ENCODE results near the gene PARP15.
"Not testable (repeated sequence)": the region's sequence is repeated elsewhere in the genome, so short reads cannot be mapped to it uniquely, and the experiment has no call there.

Gene PARP15

GRCh38 chr3:122681284-122681973 is 104.0 kb downstream of the PARP15 start:
- Histone ChIP-seq H3K27me3 (replicated peaks in 2 of 5; ENCODE audit: control insufficient read depth in 4 of 5, insufficient read depth in 5 of 5, low read length in 4 of 5) (no peaks in the 10 kb centered on the region), H3K4me1 (ENCODE audit: control extremely low read depth in 1 of 4, control insufficient read depth in 4 of 4, insufficient read depth in 4 of 4, low read length in 3 of 4) (peaks cover 10 to 38% (median 32%) of the 10 kb centered on the region in 4 experiments), H3K9me3 (ENCODE audit: control extremely low read depth in 1 of 5, control insufficient read depth in 4 of 5, insufficient read depth in 2 of 5, low read depth in 1 of 5, low read length in 4 of 5) (no peaks in the 10 kb centered on the region), H3K27ac (ENCODE audit: insufficient read depth in 1 of 2, low read depth in 1 of 2, low read length in 2 of 2, poor library complexity in 1 of 2, severe bottlenecking in 2 of 2) (peak overlapping the region; percentile 56 to 91), H3K4me3 (ENCODE audit: control insufficient read depth in 1 of 7, extremely low read depth in 1 of 7, insufficient read depth in 4 of 7, low read depth in 2 of 7, low read length in 6 of 7) (peak overlapping the region; percentile 81 to 98 (median 87)), H3K36me3 (ENCODE audit: control insufficient read depth in 4 of 4, insufficient read depth in 4 of 4, low read length in 3 of 4) (peaks cover 6 to 8% (median 7%) of the 10 kb centered on the region in 4 experiments)
- POLR2A ChIA-PET = interaction anchor here (1.0 kb wide), 1 partner anchor 117 kb away, joined by 5 read pairs; the partner anchor contains the start of genes DTX3L and PARP9
- WGBS (ENCODE audit: insufficient coverage) = 18% methylated on average over 21 of the region's 24 CpGs
- CTCF ChIA-PET = interaction anchor here (1.6 to 7.9 kb wide), 2 partner anchors 122 to 297 kb away, joined by 3 to 124 read pairs; partner anchors contain the start of gene FAM162A
- DNase-seq = peak in 1 of 3 donors; percentile 27

GRCh38 chr3:122681974-122682409 is 104.5 kb downstream of the PARP15 start:
- no peak for DNase-seq
- Histone ChIP-seq H3K9me3 (ENCODE audit: control extremely low read depth in 1 of 5, control insufficient read depth in 4 of 5, insufficient read depth in 2 of 5, low read depth in 1 of 5, low read length in 4 of 5) (no peaks in the 10 kb centered on the region), H3K27ac (ENCODE audit: insufficient read depth in 1 of 2, low read depth in 1 of 2, low read length in 2 of 2, poor library complexity in 1 of 2, severe bottlenecking in 2 of 2) (peak overlapping the region; percentile 56 to 91), H3K36me3 (ENCODE audit: control insufficient read depth in 4 of 4, insufficient read depth in 4 of 4, low read length in 3 of 4) (peaks cover 6 to 10% (median 9%) of the 10 kb centered on the region in 4 experiments), H3K4me1 (ENCODE audit: control extremely low read depth in 1 of 4, control insufficient read depth in 4 of 4, insufficient read depth in 4 of 4, low read length in 3 of 4) (peaks cover 10 to 38% (median 32%) of the 10 kb centered on the region in 4 experiments), H3K4me3 (ENCODE audit: control insufficient read depth in 1 of 7, extremely low read depth in 1 of 7, insufficient read depth in 4 of 7, low read depth in 2 of 7, low read length in 6 of 7) (peak overlapping the region in 6 of 7 experiments; percentile 83 to 98 (median 88)), H3K27me3 (replicated peaks in 2 of 5; ENCODE audit: control insufficient read depth in 4 of 5, insufficient read depth in 5 of 5, low read length in 4 of 5) (no peaks in the 10 kb centered on the region)
- ChIA-PET POLR2A (no interaction called here), CTCF (interaction anchor here (1.6 to 7.9 kb wide), 2 partner anchors 122 to 297 kb away, joined by 3 to 124 read pairs; partner anchors contain the start of gene FAM162A)
- 33% methylated on average over 2 of the region's 3 CpGs for WGBS (ENCODE audit: insufficient coverage)

- CTCF ChIA-PET = interaction anchor here (0.5 to 1.1 kb wide), 3 partner anchors 11 to 21 kb away, joined by 3 to 4 read pairs (median 3); no protein-coding TSS in a partner anchor
- POLR2A ChIA-PET = not testable (repeated sequence)
- peaks cover 10 to 38% (median 32%) of the 10 kb centered on the region in 4 experiments for H3K4me1 ChIP-seq (ENCODE audit: control extremely low read depth in 1 of 4, control insufficient read depth in 4 of 4, insufficient read depth in 4 of 4, low read length in 3 of 4)
Measured at GRCh38 chr3:122682778-122683411, 105.4 kb downstream of the PARP15 start.

GRCh38 chr3:122687298-122687697 is 109.8 kb downstream of the PARP15 start:
- H3K9me3 ChIP-seq (ENCODE audit: control extremely low read depth in 1 of 5, control insufficient read depth in 4 of 5, insufficient read depth in 2 of 5, low read depth in 1 of 5, low read length in 4 of 5) = no peaks in the 10 kb centered on the region
- 100% methylated on average over 1 of the region's 2 CpGs for WGBS (ENCODE audit: insufficient coverage)
- peaks cover 10 to 38% (median 24%) of the 10 kb centered on the region in 4 experiments for H3K36me3 ChIP-seq (ENCODE audit: control insufficient read depth in 4 of 4, insufficient read depth in 4 of 4, low read length in 3 of 4)
- DNase-seq = no peak
- no peaks in the 10 kb centered on the region for H3K27me3 ChIP-seq (replicated peaks in 2 of 5; ENCODE audit: control insufficient read depth in 4 of 5, insufficient read depth in 5 of 5, low read length in 4 of 5)
- no peak overlapping the region for H3K27ac ChIP-seq (ENCODE audit: insufficient read depth in 1 of 2, low read depth in 1 of 2, low read length in 2 of 2, poor library complexity in 1 of 2, severe bottlenecking in 2 of 2)
- ChIA-PET POLR2A (interaction anchor here (0.5 kb wide), 1 partner anchor 107 kb away, joined by 4 read pairs; no protein-coding TSS in a partner anchor), CTCF (interaction anchor here (0.8 to 1.8 kb wide), 5 partner anchors 7 to 127 kb away, joined by 3 to 4 read pairs (median 4); no protein-coding TSS in a partner anchor)
- peaks cover 0 to 8% (median 5%) of the 10 kb centered on the region in 4 experiments for H3K4me1 ChIP-seq (ENCODE audit: control extremely low read depth in 1 of 4, control insufficient read depth in 4 of 4, insufficient read depth in 4 of 4, low read length in 3 of 4)
- H3K4me3 ChIP-seq (ENCODE audit: control insufficient read depth in 1 of 7, extremely low read depth in 1 of 7, insufficient read depth in 4 of 7, low read depth in 2 of 7, low read length in 6 of 7) = no peak overlapping the region

More at GRCh38 chr3:122682778-122683411, 105.4 kb downstream of the PARP15 start:
- H3K4me3 ChIP-seq (ENCODE audit: control insufficient read depth in 1 of 7, extremely low read depth in 1 of 7, insufficient read depth in 4 of 7, low read depth in 2 of 7, low read length in 6 of 7); H3K27me3 ChIP-seq (replicated peaks in 2 of 5; ENCODE audit: control insufficient read depth in 4 of 5, insufficient read depth in 5 of 5, low read length in 4 of 5); H3K9me3 ChIP-seq (ENCODE audit: control extremely low read depth in 1 of 5, control insufficient read depth in 4 of 5, insufficient read depth in 2 of 5, low read depth in 1 of 5, low read length in 4 of 5): not testable (repeated sequence)
- peak in 2 of 3 donors; percentile 31 to 33 for DNase-seq
- 93% methylated on average over 6 of the region's 11 CpGs for WGBS (ENCODE audit: insufficient coverage)
- H3K36me3 ChIP-seq (ENCODE audit: control insufficient read depth in 4 of 4, insufficient read depth in 4 of 4, low read length in 3 of 4) = peaks cover 6 to 17% (median 13%) of the 10 kb centered on the region in 4 experiments
- H3K27ac ChIP-seq (ENCODE audit: insufficient read depth in 1 of 2, low read depth in 1 of 2, low read length in 2 of 2, poor library complexity in 1 of 2, severe bottlenecking in 2 of 2) = peak overlapping the region in 1 of 2 experiments; percentile 8
